K562 (cell line): ENCODE results near the gene NACA. TPM values are rescaled to one million over a fixed set of nuclear protein-coding genes. Genes with fewer than 3 reads are reported as not detected.

Source experiments
- HLTF ChIP-seq: fragments of 450-650 bp; IDR thresholded peaks from 2 replicates; pipeline ENCODE4 v1.6.1; 2016
- KDM5B ChIP-seq: fragments of 200-600 bp; sonication (generic); IDR thresholded peaks from 2 replicates; pipeline ENCODE4 v1.6.1; 2012; ENCODE audit warnings: low read depth, mild to moderate bottlenecking, moderate library complexity, low read length, control low read depth, inconsistent platforms; ENCODE audit not compliant: insufficient replicate concordance
- KLF13 ChIP-seq: fragments of 450-650 bp; IDR thresholded peaks from 2 replicates; pipeline ENCODE4 v1.6.1; 2016; ENCODE audit warnings: missing genetic modification characterization, low read depth, mild to moderate bottlenecking, missing compliant biosample characterization, moderate library complexity, borderline replicate concordance
- RBM15 ChIP-seq: fragments of 200-400 bp; formaldehyde crosslinking; IDR thresholded peaks from 2 replicates; pipeline ENCODE4 v1.6.1; 2018; ENCODE audit warnings: mild to moderate bottlenecking, low read length, moderate library complexity; ENCODE audit not compliant: insufficient read depth
- RCOR1 ChIP-seq, 2 experiments: IDR thresholded peaks; 2 replicates each; pipeline ENCODE4 v1.6.1; 2012; ENCODE audit warnings: low read depth in 2 of 2, low read length in 2 of 2, borderline replicate concordance in 1 of 2, improper control_type of control experiment in 1 of 2
- SRSF1 ChIP-seq: fragments of 200-400 bp; formaldehyde crosslinking; IDR thresholded peaks from 2 replicates; pipeline ENCODE4 v1.6.1; 2017; ENCODE audit warnings: mild to moderate bottlenecking, low read depth, low read length, moderate library complexity
- TAL1 ChIP-seq: fragments of 450-650 bp; IDR thresholded peaks from 2 replicates; pipeline ENCODE4 v1.6.1; 2016; ENCODE audit warnings: mild to moderate bottlenecking
- ZNF318 ChIP-seq, 2 experiments: fragments of 450-650 bp; IDR thresholded peaks; 2 replicates each; pipeline ENCODE4 v1.6.1; 2016; ENCODE audit warnings: mild to moderate bottlenecking in 2 of 2, borderline replicate concordance in 1 of 2, low read depth in 1 of 2, moderate library complexity in 1 of 2
- ZNF583 ChIP-seq: fragments of 250-450 bp; sonication (Bioruptor Pico); IDR thresholded peaks from 2 replicates; pipeline ENCODE4 v1.4.0; 2020
- ZNF696 ChIP-seq: fragments of 250-450 bp; sonication (Bioruptor Pico); conservative IDR thresholded peaks from 2 replicates; pipeline ENCODE4 v1.4.0; 2020; ENCODE audit warnings: mild to moderate bottlenecking, moderate library complexity
- polyA plus RNA-seq, 8 experiments: library from polyadenylated mRNA; depleted of rRNA in 4 of 8; stranded (reverse) in 5 of 8; unstranded in 3 of 8; fragments of >200 nt; fragmentation: Nextera tagmentation in 2 of 8; fragmentation: Illumina TruSeq in 1 of 8; extraction: Ambion mirVana in 2 of 8; extraction: Trizol in 1 of 8; gene quantifications; 2 replicates each; pipeline versions ENCODE4 v1.2.1 to v1.2.3, GENCODE V29; 2011 to 2014; ENCODE audit warnings: inconsistent platforms in 1 of 8, missing spikeins in 1 of 8
- total RNA-seq, 7 experiments: library from RNA; depleted of rRNA in 6 of 7; stranded (reverse); fragments of >200 nt in 6 of 7; fragmentation: Illumina TruSeq in 2 of 7; extraction: Trizol in 2 of 7; gene quantifications; 2 replicates each; pipeline versions ENCODE4 v1.2.1 to v1.2.3, GENCODE V29; 2011 to 2021; ENCODE audit warnings: low replicate concordance in 1 of 7
- TF ChIP-seq, protein P1 (sequence below): fragments of 450-650 bp; formaldehyde crosslinking; conservative IDR thresholded peaks from 2 replicates; pipeline ENCODE4 v1.4.0; 2022; ENCODE audit warnings: mild to moderate bottlenecking, missing genetic modification characterization
- TF ChIP-seq, protein P2 (sequence below), 2 experiments: fragments of 450-650 bp in 1 of 2; sonication (generic) in 1 of 2; formaldehyde crosslinking in 1 of 2; IDR thresholded peaks in 1 of 2; conservative IDR thresholded peaks in 1 of 2; 2 replicates each; pipeline versions ENCODE4 v1.6.1 to v1.8.1; 2016 to 2023; ENCODE audit warnings: mild to moderate bottlenecking in 2 of 2, moderate library complexity in 2 of 2, inconsistent platforms in 1 of 2, missing genetic modification reagents in 1 of 2

Gene NACA
- total and polyA plus RNA-seq, 9 of the 15 experiments (the other 6 are each of a cell fraction or from before 2014, with no cell fraction given) = 1,030 to 2,416 (median 1,645) TPM

- TF ChIP-seq ZNF318 (IDR thresholded peaks at IDR 0.05; ENCODE audit: borderline replicate concordance in 1 of 2, low read depth in 1 of 2) (no peak), TAL1 (no peak), RBM15 (no peak), SRSF1 (no peak), RCOR1 (IDR thresholded peaks at IDR 0.05; ENCODE audit: borderline replicate concordance in 1 of 2, low read depth in 2 of 2, low read length in 2 of 2) (peak in 1 of 2 experiments; percentile 86; a peak in 1 of 4 replicates), ZNF583 (CRISPR knock-in tag) (0 out of 2 replicates have a peak, but pooled peaks have one; percentile 51), KLF13 (tag) (0 out of 2 replicates have a peak, but pooled peaks have one; percentile 5), KDM5B (peak; percentile 96), HLTF (peak; percentile 20; the same call in 1 of the 2 replicates), ZNF696 (CRISPR knock-in tag) (no peak)
- TF ChIP-seq, protein P1, sequence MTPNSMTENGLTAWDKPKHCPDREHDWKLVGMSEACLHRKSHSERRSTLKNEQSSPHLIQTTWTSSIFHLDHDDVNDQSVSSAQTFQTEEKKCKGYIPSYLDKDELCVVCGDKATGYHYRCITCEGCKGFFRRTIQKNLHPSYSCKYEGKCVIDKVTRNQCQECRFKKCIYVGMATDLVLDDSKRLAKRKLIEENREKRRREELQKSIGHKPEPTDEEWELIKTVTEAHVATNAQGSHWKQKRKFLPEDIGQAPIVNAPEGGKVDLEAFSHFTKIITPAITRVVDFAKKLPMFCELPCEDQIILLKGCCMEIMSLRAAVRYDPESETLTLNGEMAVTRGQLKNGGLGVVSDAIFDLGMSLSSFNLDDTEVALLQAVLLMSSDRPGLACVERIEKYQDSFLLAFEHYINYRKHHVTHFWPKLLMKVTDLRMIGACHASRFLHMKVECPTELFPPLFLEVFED (CRISPR knock-in tag) = peak; percentile 72; the same call in 1 of the 2 replicates
- TF ChIP-seq, protein P2, sequence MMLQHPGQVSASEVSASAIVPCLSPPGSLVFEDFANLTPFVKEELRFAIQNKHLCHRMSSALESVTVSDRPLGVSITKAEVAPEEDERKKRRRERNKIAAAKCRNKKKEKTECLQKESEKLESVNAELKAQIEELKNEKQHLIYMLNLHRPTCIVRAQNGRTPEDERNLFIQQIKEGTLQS (IDR thresholded peaks at IDR 0.05) = 0 out of 2 replicates have a peak, but pooled peaks have one; percentile 22
- TF ChIP-seq, protein P2 (CRISPR knock-in tag; conservative IDR thresholded peaks at IDR 0.05) = peak; percentile 79; the same call in 1 of the 2 replicates
Measured at GRCh38 chr12:56724972-56725722, at the start of gene NACA (continued).
